ENCODE data around the gene SLC5A9. TPM values are rescaled to one million over a fixed set of nuclear protein-coding genes. Genes with fewer than 3 reads are reported as not detected.
A peak's percentile ranks its signal among the peaks of the same experiment; 100 is the strongest.

SLC5A9 gene
- total RNA-seq = under 1 TPM; 0.28 to 0.67 TPM
- long read RNA-seq, donor 1, partial matches to known transcripts = 0 of 7 reads
- long read RNA-seq, donor 1, other reads (novel, unspliced or antisense) = 7 of 7 reads
- long read RNA-seq, donor 2, partial matches to known transcripts = 0 of 1 reads
- long read RNA-seq, donor 2, other reads (novel, unspliced or antisense) = 1 of 1 reads

GRCh38 chr1:48222501-48223242 is at the start of gene SLC5A9:
SLC5A9 (plus strand) TSS chr1:48222716; CDS start chr1:48222737, 21 bp downstream.
- no peak for DNase-seq (ENCODE audit: low spot score)
- intact Hi-C loops (cut with DNase I) = no loop called here

- intact Hi-C loops (cut with DNase I) = no loop called here
- no peak for DNase-seq (ENCODE audit: low spot score)
Observed at GRCh38 chr1:48175116-48175515, 47.4 kb upstream of the SLC5A9 start.

- no peak for DNase-seq (ENCODE audit: low spot score)
- intact Hi-C loops (cut with DNase I) = no loop called here
Observed at GRCh38 chr1:48177257-48177656, 45.3 kb upstream of the SLC5A9 start.

GRCh38 chr1:48181669-48182367 is 40.7 kb upstream of the SLC5A9 start:
- no peak for DNase-seq (ENCODE audit: low spot score)
- intact Hi-C loops (cut with DNase I) = no loop called here

DNA sequence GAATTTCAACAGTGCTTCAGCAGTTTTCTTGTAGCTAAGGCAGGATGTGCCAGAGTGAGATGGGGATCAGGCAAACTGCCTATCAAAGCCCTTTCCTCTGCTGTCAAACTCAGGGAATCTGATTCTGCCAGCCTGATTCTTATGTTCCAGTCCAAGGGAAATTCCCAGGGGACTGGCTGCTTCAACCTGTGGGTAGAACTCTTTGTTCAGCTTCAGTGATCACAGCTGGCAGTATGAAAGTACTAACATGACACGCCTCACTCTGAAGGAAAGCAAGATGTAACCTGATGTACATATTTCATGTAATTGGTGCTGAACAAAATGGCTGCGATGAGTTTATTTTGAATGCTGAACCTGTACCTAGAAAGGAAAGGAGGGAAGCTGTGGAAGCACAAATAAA is 40.1 kb upstream of the SLC5A9 start:
- no peak for DNase-seq (ENCODE audit: low spot score)
- intact Hi-C loops (cut with DNase I) = no loop called here

GRCh38 chr1:48186306-48186839 is 36.1 kb upstream of the SLC5A9 start:
- DNase-seq (ENCODE audit: low spot score) = no peak
- intact Hi-C loops (cut with DNase I) = no loop called here

DNA sequence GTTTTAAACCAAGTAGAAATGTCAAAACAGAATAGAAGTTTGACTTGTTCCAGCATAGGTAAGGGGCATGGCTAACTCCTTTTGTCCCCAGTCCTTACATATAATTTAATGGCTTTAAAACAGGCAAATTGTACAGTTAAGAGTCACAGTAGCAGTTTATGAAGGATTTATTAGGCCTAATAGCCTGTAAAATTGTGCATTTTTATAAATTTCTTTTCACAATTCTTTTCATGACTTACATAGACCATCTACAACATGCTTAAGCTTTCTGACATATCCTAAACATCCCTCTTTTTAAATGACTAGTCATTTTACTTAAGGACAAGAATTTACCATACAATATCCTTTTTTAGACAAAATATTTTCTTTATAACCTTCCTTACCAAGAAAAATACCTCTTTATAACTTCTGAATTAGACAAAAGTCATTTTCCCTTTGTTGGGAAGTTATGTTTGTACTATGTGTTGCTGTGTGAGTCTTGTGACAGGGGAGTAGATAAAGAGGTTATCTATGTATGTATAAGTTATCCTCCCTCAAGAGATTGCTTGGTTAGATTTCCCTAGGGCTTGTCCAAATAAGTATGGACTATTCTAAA is 34.5 kb upstream of the SLC5A9 start:
- intact Hi-C loops (cut with DNase I) = no loop called here
- no peak for DNase-seq (ENCODE audit: low spot score)

GRCh38 chr1:48190881-48191280 is 31.6 kb upstream of the SLC5A9 start:
- intact Hi-C loops (cut with DNase I) = no loop called here
- no peak for DNase-seq (ENCODE audit: low spot score)

DNA sequence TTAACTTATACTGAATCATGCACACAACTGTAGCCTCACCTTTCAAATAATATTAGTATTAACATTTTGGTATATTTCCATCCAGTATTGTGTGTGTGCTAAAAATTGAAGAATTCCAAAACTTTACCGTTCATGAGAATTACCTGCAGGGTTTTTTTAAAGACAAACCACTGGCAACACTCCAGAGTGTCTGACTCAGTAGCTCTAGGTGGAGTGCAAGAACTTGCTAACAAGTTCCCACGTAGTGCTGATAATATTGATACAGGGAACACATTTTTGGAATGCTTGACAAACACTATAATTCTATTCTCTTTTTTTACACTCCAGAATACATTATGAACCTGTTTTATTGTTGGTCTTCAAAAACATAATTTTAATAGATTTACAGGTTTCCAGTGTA is 27.7 kb upstream of the SLC5A9 start:
- intact Hi-C loops (cut with DNase I) = no loop called here
- DNase-seq (ENCODE audit: low spot score) = no peak

GRCh38 chr1:48196237-48196636 is 26.3 kb upstream of the SLC5A9 start:
- DNase-seq (ENCODE audit: low spot score) = no peak
- intact Hi-C loops (cut with DNase I) = no loop called here

- no peak for DNase-seq (ENCODE audit: low spot score)
- intact Hi-C loops (cut with DNase I) = no loop called here
Observed at GRCh38 chr1:48198970-48199369, 23.5 kb upstream of the SLC5A9 start.

GRCh38 chr1:48200166-48200900 is 22.2 kb upstream of the SLC5A9 start:
- intact Hi-C loops (cut with DNase I) = loop anchor here (10.0 kb wide), 3 partner anchors 86 to 456 kb away; no protein-coding TSS in a partner anchor

DNA sequence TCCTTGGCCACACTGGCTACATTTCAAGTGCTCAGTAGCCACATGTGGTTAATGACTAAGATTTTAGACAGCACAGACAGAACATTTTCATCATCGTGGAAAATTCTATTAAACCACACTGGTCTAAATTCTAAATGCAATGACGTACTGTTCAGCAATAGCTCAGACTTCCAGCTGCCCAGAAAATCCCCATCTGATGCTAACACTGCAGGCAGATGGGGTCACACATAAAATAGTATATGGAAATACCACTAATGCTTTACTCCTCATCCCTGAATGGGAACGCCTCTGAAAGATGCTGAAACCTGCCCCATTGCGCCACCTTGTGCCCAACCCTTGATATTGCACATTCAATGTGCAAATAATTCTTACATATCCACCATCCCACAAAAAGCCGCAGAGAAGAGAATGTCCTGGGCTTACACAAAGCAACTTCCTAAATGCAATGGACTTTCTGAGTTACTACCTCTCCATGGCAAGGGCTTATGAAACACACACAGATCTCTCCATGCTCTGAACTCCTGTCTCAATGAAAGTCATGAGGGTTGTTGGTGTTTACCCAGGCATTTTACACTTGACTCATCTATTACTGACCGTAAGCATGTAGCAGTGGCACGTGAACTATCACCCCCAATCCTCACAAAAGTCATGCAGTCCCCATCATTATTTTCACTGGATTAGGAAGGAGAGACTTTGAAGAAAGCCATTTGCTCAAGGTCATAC is 20.3 kb upstream of the SLC5A9 start:
- intact Hi-C loops (cut with DNase I) = loop anchor here (10.0 kb wide), 3 partner anchors 87 to 457 kb away; no protein-coding TSS in a partner anchor
- peak; percentile 89 for DNase-seq (ENCODE audit: low spot score)

More at GRCh38 chr1:48200166-48200900, 22.2 kb upstream of the SLC5A9 start:
- DNase-seq (ENCODE audit: low spot score) = no peak

GRCh38 chr1:48203287-48203900 is 19.1 kb upstream of the SLC5A9 start:
- DNase-seq (ENCODE audit: low spot score) = no peak
- intact Hi-C loops (cut with DNase I) = loop anchor here (10.0 kb wide), 3 partner anchors 89 to 459 kb away; no protein-coding TSS in a partner anchor

DNA sequence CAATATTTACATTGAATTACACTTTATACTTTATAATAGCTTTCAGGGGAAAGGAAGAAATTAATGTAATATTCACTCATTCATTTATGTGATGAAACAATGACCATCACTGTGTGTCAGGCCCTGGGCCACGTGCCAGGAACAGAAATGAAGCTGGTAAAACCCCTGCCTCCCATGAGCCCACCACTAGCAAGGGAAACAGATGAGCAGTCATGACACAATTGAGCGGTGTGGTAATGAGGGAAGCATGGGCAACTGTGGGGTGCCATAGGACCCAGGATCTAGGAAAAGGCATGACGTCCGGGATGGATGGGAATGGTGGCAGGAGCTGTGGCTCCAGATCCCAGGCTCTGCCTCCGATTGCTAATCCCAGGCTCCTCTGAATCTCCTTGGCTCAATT is 17.0 kb upstream of the SLC5A9 start:
- no peak for DNase-seq (ENCODE audit: low spot score)
- intact Hi-C loops (cut with DNase I) = loop anchor here (10.0 kb wide), 3 partner anchors 91 to 461 kb away; no protein-coding TSS in a partner anchor

GRCh38 chr1:48206371-48206770 is 16.1 kb upstream of the SLC5A9 start:
- intact Hi-C loops (cut with DNase I) = loop anchor here (1.0 to 10.0 kb wide), 4 partner anchors 9 to 462 kb away; no protein-coding TSS in a partner anchor
- DNase-seq (ENCODE audit: low spot score) = no peak

GRCh38 chr1:48207131-48207530 is 15.4 kb upstream of the SLC5A9 start:
- intact Hi-C loops (cut with DNase I) = loop anchor here (10.0 kb wide), 3 partner anchors 92 to 462 kb away; no protein-coding TSS in a partner anchor

More at GRCh38 chr1:48207131-48207530, 15.4 kb upstream of the SLC5A9 start:
- DNase-seq (ENCODE audit: low spot score) = no peak

All from posterior vena cava (tissue), 2 donors.